GM18526 (cell line): ENCODE measurements around the gene DNAJC8.

Experiments used
- POLR2A ChIP-seq: IDR thresholded peaks from 3 replicates; pipeline ENCODE4 v1.6.1; 2011; ENCODE audit not compliant: insufficient read length; ENCODE audit errors: extremely low read depth

Gene DNAJC8

GRCh38 chr1:28197682-28198415, 35.0 kb downstream of the DNAJC8 start:
- TF ChIP-seq POLR2A: no peak

GRCh38 chr1:28196330-28196729, 36.5 kb downstream of the DNAJC8 start:
- no peak for TF ChIP-seq POLR2A

- TF ChIP-seq POLR2A: no peak
These were observed 37.0 kb downstream of the DNAJC8 start for GRCh38 chr1:28195780-28196179.

- no peak for TF ChIP-seq POLR2A
These were observed 38.3 kb downstream of the DNAJC8 start for GRCh38 chr1:28194326-28195035.

- no peak for TF ChIP-seq POLR2A
These were observed 39.1 kb downstream of the DNAJC8 start for GRCh38 chr1:28193701-28194161.

- TF ChIP-seq POLR2A: no peak
These were observed 41.7 kb downstream of the DNAJC8 start for GRCh38 chr1:28190996-28191645.

- TF ChIP-seq POLR2A: no peak
These were observed 42.4 kb downstream of the DNAJC8 start for GRCh38 chr1:28190337-28190979.

GRCh38 chr1:28185071-28185470, 47.8 kb downstream of the DNAJC8 start:
- no peak for TF ChIP-seq POLR2A

- no peak for TF ChIP-seq POLR2A
These were observed 52.2 kb downstream of the DNAJC8 start for GRCh38 chr1:28180306-28181305.

- TF ChIP-seq POLR2A: no peak
These were observed 53.9 kb downstream of the DNAJC8 start for GRCh38 chr1:28178690-28179485.

- peak; percentile 52 for TF ChIP-seq POLR2A
These were observed 56.0 kb downstream of the DNAJC8 start, which contains the start of gene PTAFR for GRCh38 chr1:28176492-28177470. Gene PTAFR (minus strand): TSS chr1:28176690. CDS start chr1:28151021, 25,669 bp downstream.

- TF ChIP-seq POLR2A: no peak
These were observed 56.8 kb downstream of the DNAJC8 start for GRCh38 chr1:28175955-28176485.
